Spinal cord (tissue), 10 donors: ENCODE measurements around the gene SUN3. TPM values are rescaled to one million over a fixed set of nuclear protein-coding genes. Genes with fewer than 3 reads are reported as not detected.

Source experiments
- DNase-seq, 6 donors: peaks; one replicate each; pipeline versions ENCODE4 v3.0.0 to v3.0.0-alpha.2; 2013 to 2015; ENCODE audit warnings: low spot score in 6 of 6, low read depth in 4 of 6
- H3K27ac ChIP-seq: one replicate; pipeline ENCODE4 v1.5.1; 2013; ENCODE audit warnings: low read depth, low read length, control low read depth
- H3K27me3 ChIP-seq: one replicate; pipeline ENCODE4 v1.6.1; 2013; ENCODE audit warnings: low read length; ENCODE audit not compliant: control insufficient read depth, insufficient read depth
- H3K36me3 ChIP-seq: one replicate; pipeline ENCODE4 v1.6.1; 2013; ENCODE audit warnings: low read length; ENCODE audit not compliant: control insufficient read depth, insufficient read depth
- H3K4me1 ChIP-seq: one replicate; pipeline ENCODE4 v1.6.1; 2013; ENCODE audit warnings: low read length; ENCODE audit not compliant: control insufficient read depth, insufficient read depth
- H3K4me3 ChIP-seq: one replicate; pipeline ENCODE4 v1.5.1; 2013; ENCODE audit warnings: low read depth, low read length, control low read depth
- H3K9me3 ChIP-seq: one replicate; pipeline ENCODE4 v1.6.1; 2013; ENCODE audit warnings: low read length; ENCODE audit not compliant: control insufficient read depth, insufficient read depth
- WGBS: methylation state at CpG from one replicate; pipeline ENCODE4 v1.1.5; 2013; ENCODE audit warnings: missing lambda C conversion rate; ENCODE audit not compliant: insufficient coverage; 5-methylcytosine and 5-hydroxymethylcytosine counted together
- long read RNA-seq, 4 donors: transcript quantifications; one replicate each; lab custom pipeline, GENCODE V29; 2026
- polyA plus RNA-seq, 2 donors: library from polyadenylated mRNA; unstranded; fragments of 120-200 nt; gene quantifications; one replicate each; pipeline ENCODE4 v1.2.1, GENCODE V29; 2013; ENCODE audit not compliant: insufficient read length in 2 of 2
- total RNA-seq, 2 donors: library from RNA; depleted of rRNA in 1 of 2; stranded (reverse); fragments of 120-200 nt in 1 of 2; fragments of >200 nt in 1 of 2; gene quantifications; one replicate each; pipeline versions ENCODE4 v1.2.3 to v1.2.4, GENCODE V29; 2013 to 2014
- donor health status: healthy.

The SUN3 gene, protein sequence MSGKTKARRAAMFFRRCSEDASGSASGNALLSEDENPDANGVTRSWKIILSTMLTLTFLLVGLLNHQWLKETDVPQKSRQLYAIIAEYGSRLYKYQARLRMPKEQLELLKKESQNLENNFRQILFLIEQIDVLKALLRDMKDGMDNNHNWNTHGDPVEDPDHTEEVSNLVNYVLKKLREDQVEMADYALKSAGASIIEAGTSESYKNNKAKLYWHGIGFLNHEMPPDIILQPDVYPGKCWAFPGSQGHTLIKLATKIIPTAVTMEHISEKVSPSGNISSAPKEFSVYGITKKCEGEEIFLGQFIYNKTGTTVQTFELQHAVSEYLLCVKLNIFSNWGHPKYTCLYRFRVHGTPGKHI
- total RNA-seq (under 1 TPM in 1 of 2 donors, not detected in 1; 0.40 TPM), polyA plus RNA-seq (1 to 10 TPM in 1 of 2 donors, not detected in 1; 1.4 TPM)
- long read RNA-seq, donor 1: 0 reads
- long read RNA-seq, donor 2: 0 reads
- long read RNA-seq, donor 3: 0 reads
- long read RNA-seq, donor 4: 0 reads

- Histone ChIP-seq H3K27ac (no peak within 1 kb of the TSS), H3K27me3 (peaks cover 11% of the 10 kb centered on the region), H3K36me3 (no peaks in the 10 kb centered on the region), H3K4me1 (no peaks in the 10 kb centered on the region), H3K4me3 (no peak within 1 kb of the TSS), H3K9me3 (no peaks in the 10 kb centered on the region)
- no peak for DNase-seq
- WGBS: 100% methylated on average over 3 of the region's 6 CpGs
Measured at GRCh38 chr7:48028938-48029337, at the start of gene SUN3. Gene SUN3, minus strand, starts transcription at chr7:48029107. Its CDS starts 169 bp downstream, at chr7:48028938.

DNA sequence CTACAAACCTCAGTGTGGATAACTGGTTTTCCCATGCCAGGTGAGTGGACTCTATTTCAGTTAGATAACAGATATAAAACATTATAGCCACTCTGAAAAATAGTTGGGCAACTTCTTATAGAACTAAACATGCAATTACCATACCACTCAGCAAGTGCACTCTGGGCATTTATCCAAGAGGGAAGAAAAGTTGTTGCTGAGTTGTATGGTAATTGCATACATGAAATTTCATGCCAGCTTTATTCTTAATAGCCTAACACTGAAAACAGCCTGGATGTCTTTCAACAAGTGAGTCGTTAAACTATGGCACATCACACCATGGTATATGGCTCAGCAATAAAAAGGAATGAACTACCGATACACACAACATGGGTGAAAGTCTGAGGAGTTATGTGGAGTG, 49.6 kb upstream of the SUN3 start:
- Histone ChIP-seq H3K27me3 (no peaks in the 10 kb centered on the region), H3K4me3 (no peak overlapping the region), H3K4me1 (no peaks in the 10 kb centered on the region), H3K9me3 (no peaks in the 10 kb centered on the region), H3K36me3 (no peaks in the 10 kb centered on the region), H3K27ac (no peak overlapping the region)
- no CpG with 5 or more reads among the region's 2 CpGs for WGBS
- peak in 2 of 6 donors; percentile 48 to 53 for DNase-seq

GRCh38 chr7:48077423-48077822, 48.5 kb upstream of the SUN3 start:
- Histone ChIP-seq H3K4me3 (no peak overlapping the region), H3K36me3 (no peaks in the 10 kb centered on the region), H3K4me1 (no peaks in the 10 kb centered on the region), H3K27ac (no peak overlapping the region), H3K9me3 (no peaks in the 10 kb centered on the region), H3K27me3 (no peaks in the 10 kb centered on the region)
- 80% methylated on average over 1 of the region's 1 CpG for WGBS
- no peak for DNase-seq

GRCh38 chr7:48074204-48074654, 45.3 kb upstream of the SUN3 start:
- H3K36me3 ChIP-seq: no peaks in the 10 kb centered on the region
- H3K27me3 ChIP-seq: no peaks in the 10 kb centered on the region
- no peak overlapping the region for H3K4me3 ChIP-seq
- DNase-seq: no peak
- no peaks in the 10 kb centered on the region for H3K4me1 ChIP-seq
- H3K9me3 ChIP-seq: no peaks in the 10 kb centered on the region
- H3K27ac ChIP-seq: no peak overlapping the region

GRCh38 chr7:48067475-48067874, 38.6 kb upstream of the SUN3 start:
- Histone ChIP-seq H3K27me3 (no peaks in the 10 kb centered on the region), H3K9me3 (no peaks in the 10 kb centered on the region), H3K27ac (no peak overlapping the region), H3K4me3 (no peak overlapping the region), H3K4me1 (no peaks in the 10 kb centered on the region), H3K36me3 (no peaks in the 10 kb centered on the region)
- DNase-seq: no peak
- no CpG with 5 or more reads among the region's 2 CpGs for WGBS

GRCh38 chr7:48063985-48064384, 35.1 kb upstream of the SUN3 start:
- no CpG with 5 or more reads among the region's 1 CpG for WGBS
- Histone ChIP-seq H3K36me3 (no peaks in the 10 kb centered on the region), H3K9me3 (no peaks in the 10 kb centered on the region), H3K27ac (no peak overlapping the region), H3K4me1 (no peaks in the 10 kb centered on the region), H3K27me3 (no peaks in the 10 kb centered on the region), H3K4me3 (no peak overlapping the region)
- no peak for DNase-seq

GRCh38 chr7:48059706-48060105, 30.8 kb upstream of the SUN3 start:
- WGBS: 93% methylated on average over 3 of the region's 5 CpGs
- DNase-seq: no peak
- H3K9me3 ChIP-seq: peaks cover 3% of the 10 kb centered on the region
- no peaks in the 10 kb centered on the region for H3K27me3 ChIP-seq
- H3K27ac ChIP-seq: no peak overlapping the region
- H3K36me3 ChIP-seq: no peaks in the 10 kb centered on the region
- H3K4me1 ChIP-seq: no peaks in the 10 kb centered on the region
- no peak overlapping the region for H3K4me3 ChIP-seq

GRCh38 chr7:48058990-48059389, 30.1 kb upstream of the SUN3 start:
- 67% methylated on average over 1 of the region's 2 CpGs for WGBS
- no peak overlapping the region for H3K4me3 ChIP-seq
- no peaks in the 10 kb centered on the region for H3K36me3 ChIP-seq
- H3K9me3 ChIP-seq: peaks cover 3% of the 10 kb centered on the region
- no peak overlapping the region for H3K27ac ChIP-seq
- no peaks in the 10 kb centered on the region for H3K4me1 ChIP-seq
- no peak for DNase-seq
- no peaks in the 10 kb centered on the region for H3K27me3 ChIP-seq

DNA sequence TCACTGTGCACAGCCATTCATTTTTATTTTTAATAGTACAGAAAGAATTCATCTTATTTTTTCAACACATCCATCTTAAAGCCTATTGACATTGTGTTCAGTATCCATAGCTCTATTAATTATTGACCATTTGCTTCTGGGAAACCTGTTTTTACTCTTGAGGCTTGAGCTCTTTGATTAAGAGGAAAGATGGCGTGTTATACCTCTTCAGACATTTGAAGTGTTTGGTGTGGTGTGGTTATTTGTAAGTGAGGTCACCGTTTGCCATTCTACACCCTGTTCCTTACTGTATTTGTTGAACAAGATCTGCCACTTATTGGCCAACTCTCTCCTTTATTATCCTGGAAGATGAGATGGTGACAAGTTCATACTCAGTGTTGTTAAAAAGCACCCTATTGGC, 24.8 kb upstream of the SUN3 start:
- DNase-seq: no peak
- no CpG with 5 or more reads among the region's 2 CpGs for WGBS
- Histone ChIP-seq H3K27me3 (no peaks in the 10 kb centered on the region), H3K4me3 (no peak overlapping the region), H3K4me1 (no peaks in the 10 kb centered on the region), H3K36me3 (peaks cover 2% of the 10 kb centered on the region), H3K9me3 (peaks cover 3% of the 10 kb centered on the region), H3K27ac (no peak overlapping the region)

- Histone ChIP-seq H3K27me3 (no peaks in the 10 kb centered on the region), H3K4me1 (no peaks in the 10 kb centered on the region), H3K27ac (no peak overlapping the region), H3K4me3 (no peak overlapping the region), H3K36me3 (peaks cover 2% of the 10 kb centered on the region), H3K9me3 (peaks cover 3% of the 10 kb centered on the region)
- 94% methylated on average over 2 of the region's 8 CpGs for WGBS
- DNase-seq: no peak
Measured at GRCh38 chr7:48052748-48053147, 23.8 kb upstream of the SUN3 start.
